Measurements from ENCODE around the gene RARG.
A peak's percentile ranks its signal among the peaks of the same experiment; 100 is the strongest.

Gene RARG

DNA sequence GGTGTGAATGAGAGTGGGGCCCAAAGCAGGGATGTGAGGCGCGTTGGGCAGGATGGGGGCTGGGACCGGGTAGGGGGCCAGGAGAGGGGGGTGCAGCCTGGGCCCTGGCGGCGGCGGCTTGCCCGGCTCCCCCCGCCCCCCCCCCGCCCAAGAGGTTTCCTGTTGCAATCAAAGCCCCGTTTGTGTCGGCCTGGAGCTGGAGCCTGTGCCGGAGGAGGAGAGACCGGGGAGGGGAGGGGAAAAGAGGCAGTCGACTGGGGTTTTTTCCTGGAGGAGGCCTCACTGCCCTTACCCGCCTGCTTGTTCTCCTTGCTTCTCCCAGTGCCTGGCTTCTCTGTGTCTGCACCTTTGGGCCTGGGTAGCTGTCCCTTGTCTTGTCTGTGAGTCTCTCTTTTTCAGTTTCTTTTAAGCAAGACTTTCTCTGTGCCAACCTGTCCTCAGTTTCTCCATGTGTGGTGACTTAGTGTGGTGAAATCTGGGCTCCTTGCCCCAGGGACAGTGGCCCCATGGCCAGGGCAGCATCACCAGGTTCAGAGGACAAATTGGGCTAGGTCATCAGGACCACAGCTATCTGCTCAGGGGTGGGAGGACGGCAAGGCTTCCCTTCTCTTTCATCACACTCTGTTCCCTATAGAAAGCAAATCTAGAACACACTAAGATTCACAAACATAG is 8.5 kb downstream of the RARG start:
- no peak for DNase-seq (ENCODE audit: low spot score)

DNA sequence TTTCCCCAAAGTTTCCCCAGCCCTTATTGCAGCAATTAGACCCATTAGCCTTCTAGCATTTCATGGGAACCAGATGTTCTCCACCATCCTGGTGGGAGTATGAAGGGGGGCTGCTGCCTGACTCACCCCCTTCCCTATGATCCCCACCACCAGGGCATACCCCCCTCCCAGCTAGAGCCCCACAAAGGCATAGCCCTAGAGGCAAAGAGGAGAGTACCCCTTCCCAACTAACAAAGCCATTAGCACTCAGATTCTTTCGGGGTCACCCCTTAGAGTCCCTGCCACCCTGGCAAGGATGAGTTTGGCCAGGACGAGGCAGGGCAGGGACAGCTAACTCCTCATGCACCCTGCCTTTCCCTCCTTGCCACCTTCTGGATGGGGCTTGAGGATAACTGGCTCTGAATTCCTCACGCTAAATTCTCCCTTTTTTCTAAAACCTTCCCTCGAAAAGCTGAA is 9.2 kb downstream of the RARG start:
- DNase-seq (ENCODE audit: low spot score), result no peak

DNA sequence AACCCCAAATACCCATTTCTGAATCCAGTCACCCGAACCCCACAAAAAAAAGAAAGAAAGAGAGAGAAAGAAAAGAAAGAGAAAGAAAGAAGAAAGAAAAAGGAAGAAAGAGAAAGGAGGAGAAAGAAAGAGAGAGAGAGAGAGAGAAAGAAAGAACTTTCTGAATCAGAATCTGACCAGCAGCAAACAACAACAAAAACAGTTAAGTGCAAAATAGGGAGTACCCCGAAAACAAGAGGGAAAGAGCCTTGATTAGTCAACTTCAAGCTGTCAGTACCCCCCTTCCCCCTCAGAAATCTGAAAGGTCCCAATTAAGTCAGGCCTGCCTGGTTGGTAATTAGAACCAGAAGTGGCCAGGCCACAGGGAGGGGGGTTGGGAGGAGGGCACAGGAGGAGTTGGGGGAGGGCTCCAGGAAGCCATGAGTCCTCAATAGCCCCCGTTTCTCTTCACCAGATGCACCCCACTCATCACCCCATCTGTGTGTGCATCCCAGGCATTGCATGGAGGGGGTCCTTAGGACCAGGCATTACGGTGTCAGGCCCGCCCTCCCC is 9.8 kb downstream of the RARG start:
- DNase-seq (ENCODE audit: low spot score), result no peak

DNA sequence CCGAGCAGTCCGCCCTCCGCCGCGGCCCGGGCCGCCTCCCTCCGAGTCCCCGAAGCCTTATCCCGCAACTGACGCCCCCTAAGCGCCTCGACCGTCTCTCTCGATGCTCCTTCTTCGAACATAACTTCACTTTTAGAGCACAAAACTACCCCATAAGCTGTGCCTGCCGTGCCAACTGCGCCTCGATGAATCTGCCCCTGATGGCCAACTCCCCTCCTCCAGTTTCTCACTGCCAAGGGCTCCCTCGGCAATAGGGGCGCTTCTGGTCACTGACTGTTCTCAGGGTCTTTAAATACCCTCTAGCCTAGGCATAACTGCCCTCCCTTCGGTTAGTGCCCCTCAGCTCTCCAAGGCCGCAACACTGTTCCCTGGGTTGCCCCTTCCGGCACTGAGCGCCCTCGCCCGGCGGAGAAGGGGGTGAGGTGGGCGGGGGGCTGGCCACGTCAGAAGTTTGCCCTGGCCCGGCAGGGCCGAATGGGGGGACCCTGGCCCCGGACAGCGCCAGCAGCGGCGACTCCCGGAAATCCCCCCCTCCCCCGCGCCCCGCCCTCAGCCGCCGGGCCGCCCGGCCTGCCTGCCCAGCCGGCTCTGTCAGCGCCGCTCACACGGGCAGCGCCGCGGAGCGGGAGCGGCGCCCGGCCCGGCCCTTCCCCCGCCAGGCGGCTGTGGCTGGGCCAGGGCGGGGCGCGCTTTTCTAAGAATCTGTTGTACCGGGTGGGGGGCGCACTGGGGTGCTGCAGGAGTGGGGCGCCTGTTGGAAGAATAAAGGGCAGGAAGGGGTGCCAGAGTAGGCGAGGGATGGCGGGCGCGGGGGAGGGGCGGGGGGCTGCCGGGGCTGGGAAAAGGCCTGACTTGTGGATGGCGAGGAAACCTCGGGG is 10.6 kb downstream of the RARG start:
- DNase-seq (ENCODE audit: low spot score), result peak; percentile 41

DNA sequence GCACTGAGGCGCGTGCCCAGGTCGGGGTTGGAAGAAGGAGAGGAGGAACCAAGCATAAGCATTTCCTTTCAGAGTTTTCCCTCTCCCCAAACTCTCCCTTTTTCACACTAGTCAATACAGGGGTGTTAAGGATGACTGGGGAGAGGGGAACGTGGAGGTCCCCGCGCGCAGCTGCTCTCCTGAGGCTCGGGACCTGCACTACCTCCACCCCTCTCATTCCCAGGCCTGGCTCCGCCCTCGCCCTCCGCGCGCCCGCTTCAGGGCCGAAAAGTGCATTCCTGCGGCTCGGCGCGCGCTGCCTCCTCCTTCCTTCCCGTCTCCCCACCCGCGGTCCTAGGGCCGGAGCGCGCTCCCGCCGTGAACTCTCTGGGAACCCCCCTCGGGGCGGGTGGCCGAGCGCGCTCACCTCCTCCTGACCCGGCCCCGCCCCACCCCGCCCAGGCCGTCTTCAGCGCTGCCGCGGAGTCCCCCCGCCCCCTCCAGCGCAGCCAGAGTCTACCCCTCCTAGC is 11.3 kb downstream of the RARG start:
- DNase-seq (ENCODE audit: low spot score), result peak; percentile 31

DNA sequence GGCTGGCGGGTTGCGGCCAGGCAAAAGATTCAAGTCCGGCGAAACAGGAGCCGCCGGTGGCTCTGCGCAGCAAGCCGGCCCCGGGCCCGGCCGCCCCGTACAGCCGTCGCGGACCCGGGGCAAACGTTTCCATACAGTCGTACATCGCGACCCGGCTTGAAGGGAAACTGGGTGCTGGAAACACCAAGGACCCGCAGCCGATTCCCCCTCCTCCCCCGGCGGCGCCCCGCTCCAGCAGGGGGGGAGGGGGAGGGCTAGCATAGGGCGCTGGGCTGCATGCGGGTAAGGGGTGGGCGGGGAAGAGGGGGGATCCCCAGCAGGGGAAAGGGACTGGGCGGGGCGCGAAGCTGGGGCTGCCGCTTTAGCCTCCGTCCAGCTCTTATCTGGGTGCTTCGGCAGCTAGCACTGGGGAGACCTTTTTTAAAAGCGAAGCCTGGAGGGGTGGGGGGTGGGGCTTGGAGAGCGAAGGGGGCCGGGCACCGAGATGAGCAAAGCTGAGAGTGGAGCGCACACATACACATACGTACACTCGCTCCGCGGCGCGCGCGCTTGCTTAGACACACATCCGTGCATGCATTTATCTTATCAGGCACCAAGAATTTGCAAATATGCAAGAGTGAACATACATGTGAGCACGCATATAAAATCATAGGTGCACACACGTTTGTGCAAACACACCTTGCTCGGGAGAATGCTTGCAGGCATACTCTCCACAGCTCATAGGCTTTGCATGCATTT is 11.9 kb downstream of the RARG start:
- DNase-seq (ENCODE audit: low spot score), result peak; percentile 23

DNA sequence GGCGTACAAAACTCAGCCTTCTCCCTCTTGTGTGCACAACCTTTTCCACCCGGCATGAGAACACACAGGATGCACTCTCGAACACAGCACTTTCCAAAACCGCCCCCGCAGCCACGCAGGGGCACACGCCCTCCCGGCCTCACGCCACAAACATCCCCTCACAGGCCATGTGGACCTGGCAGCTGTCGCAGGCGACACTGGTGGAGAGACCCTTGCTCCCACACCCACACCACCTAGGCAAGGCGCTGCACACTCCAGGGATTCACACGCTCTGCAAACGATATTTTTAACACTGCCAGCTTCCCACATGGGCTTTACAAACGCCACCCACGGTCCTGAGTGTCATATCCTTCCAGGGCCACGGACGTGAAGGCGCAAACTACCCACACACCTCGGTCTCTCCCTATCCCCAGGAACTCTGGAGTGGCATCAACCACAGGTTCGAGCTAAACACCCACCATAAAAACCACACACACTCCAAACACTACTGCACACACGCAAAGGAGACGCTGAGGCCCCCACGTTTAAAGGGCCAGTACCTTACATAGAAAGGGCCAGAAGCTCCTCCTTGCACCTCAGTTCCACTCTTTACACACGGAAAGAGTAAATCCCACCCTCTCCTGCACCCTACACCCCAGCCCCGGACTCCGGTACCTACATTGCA is 12.6 kb downstream of the RARG start:
- no peak for DNase-seq (ENCODE audit: low spot score)

DNA sequence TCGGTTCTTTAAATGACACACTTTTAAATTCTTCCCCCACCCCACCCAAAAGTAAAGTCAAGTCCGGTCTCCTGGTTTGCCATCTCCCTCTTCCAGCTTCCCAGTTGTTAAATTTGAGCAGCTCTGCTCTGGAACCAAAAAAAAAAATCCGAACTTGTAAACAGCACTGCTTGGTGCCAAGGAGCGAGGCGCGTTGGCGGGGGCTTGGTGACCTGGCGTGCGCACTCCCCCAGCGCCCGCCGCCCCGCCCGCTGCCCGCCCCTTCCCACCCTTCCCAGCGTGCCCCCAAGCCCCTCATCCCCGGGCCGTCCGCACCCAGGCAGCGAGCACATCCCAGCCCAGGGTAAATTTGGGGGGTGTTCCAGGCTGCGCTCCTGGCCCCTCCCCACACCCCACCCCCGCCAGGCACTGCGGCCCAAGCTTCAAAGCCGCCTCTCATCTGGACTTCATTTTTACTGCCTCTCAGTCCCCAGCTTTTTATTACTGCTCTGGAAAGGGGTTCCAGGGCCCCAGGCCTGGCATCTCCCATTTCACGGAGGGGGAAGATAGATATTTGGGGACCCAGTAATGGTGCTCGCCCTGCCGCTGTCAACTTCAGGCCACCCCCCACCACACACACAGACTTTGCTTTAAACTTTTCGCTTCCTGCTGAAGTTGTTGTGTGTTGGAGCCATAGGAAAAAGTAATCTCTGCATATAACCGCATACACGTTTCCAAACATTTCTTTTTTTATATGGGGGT is 13.3 kb downstream of the RARG start:
- DNase-seq (ENCODE audit: low spot score), result no peak

DNA sequence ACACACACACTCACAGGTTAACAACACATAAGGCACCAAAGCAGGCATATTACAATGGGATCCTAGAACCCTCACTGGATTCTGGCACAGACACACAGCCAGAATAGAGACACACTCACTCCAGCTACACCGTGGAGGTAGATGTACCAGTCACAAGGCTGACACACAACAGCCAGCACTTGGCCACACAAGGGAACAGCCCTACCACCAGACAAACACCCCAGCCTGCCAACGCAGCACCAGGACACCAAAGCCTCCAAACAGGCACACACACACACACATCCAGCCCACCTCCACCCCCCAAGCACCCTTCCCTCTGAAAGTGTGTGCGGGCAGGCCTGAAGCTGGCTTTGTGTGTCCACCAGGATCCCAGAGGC is 14.1 kb downstream of the RARG start:
- DNase-seq (ENCODE audit: low spot score), result no peak

DNA sequence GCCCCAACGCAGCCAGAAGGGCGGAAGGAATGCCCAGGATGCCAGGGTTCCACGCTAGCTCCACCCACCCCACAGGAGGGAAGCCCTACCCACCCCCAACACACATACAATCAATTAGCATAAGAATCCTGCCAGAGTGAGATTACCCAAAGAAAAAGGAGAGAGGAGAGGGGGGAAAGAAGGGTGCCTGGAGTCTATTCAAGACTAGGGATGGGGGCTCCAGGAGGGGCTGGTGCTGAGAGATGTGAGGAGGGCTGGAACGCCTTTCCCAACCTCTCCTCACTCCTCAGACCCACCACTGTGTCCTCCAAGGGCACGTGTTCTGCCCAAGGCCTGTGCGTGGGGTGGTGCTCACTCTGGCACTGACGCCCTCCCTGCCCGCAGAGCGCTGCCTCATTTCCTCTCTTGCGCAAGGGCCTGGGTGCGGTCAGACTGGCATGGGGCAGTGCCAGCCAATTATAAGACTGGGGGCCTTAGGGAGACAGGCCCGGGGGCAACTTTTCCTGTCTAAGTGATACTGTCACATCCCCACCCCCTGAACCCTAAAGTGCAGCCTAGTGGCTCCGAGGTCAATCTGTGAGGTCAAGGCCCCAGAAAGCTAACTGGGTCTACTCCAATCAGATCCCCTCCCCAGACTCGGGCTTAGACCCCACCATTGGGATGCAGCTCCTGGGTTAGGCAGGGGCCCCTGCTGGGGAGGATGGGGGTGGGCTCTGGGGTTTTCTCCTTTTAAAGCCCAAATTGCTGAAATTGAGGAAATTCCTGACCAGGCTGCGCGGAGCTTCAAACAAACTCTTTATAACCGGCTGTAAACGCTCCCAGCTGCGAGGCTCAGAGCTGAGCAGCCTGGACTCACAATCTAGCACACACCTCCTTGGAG is 14.7 kb downstream of the RARG start:
- peak; percentile 34 for DNase-seq (ENCODE audit: low spot score)

DNA sequence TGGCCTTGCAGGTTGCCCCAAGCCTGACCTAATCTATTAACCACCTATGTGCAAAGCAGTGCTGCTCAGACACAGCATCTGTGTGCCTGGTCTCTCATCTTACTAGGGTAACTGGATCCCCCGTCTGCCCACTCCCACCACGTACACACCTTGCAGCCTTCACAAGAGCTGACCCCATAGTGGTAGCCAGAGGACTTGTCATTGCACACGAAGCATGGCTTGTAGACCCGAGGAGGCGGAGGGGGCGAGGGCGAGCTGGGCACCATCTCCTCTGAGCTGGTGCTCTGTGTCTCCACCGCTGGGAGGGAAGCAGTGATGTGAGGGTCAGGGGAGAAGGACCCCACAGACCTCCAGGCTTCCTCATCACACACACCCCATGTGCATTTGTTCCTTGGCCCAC is 16.5 kb downstream of the RARG start:
- DNase-seq (ENCODE audit: low spot score), result no peak

DNA sequence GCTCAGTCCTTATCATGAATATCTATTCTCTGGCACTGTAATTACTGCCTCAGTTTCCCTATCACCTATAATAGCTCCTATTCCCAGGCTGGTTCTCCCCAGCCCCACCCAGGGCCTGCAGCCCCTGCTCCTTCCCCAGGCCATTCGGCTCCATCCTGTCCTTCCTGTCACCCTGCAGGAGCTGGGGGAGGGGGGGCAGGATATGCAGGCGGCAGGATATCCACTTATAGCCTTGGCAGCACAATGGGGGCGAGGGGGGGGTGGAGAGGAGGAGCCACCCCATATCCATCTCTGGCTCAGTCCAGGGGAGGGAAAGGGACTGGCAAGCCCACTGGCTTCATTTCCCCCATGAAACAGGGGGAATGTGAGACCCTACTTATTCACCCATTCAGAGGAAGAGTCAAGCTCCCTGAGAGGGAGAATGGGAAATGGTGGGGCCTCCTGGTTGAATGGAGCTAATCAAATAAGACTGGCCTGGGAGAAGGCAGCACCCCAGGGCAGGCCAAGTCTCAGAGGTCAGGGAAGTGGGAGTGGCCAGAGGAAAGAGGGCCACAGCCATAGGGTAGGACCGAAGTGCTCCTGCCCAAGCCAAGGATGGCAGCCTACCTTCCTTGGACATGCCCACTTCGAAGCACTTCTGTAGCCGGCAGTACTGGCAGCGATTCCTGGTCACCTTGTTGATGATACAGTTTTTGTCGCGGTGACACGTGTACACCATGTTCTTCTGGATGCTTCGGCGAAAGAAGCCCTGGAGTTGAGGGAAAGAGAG is 17.1 kb downstream of the RARG start:
- no peak for DNase-seq (ENCODE audit: low spot score)

DNA sequence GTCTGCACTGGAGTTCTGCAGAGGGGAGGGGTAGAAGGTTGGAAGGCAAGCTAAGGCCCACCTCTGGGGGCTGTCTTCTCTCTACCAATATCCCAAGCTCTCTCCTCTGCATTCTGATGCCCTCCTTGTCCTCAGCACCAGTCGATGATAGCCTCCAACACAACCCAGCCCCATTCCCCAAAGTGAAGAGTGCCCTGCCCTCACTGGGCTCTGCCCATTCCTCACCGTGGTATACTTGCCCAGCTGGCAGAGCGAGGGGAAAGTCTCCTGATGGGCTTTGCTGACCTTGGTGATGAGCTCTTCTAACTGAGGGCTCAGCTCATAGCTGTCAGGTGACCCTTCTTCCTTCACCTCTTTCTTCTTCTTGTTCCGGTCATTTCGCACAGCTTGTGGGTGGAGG is 17.8 kb downstream of the RARG start:
- DNase-seq (ENCODE audit: low spot score), result no peak

DNA sequence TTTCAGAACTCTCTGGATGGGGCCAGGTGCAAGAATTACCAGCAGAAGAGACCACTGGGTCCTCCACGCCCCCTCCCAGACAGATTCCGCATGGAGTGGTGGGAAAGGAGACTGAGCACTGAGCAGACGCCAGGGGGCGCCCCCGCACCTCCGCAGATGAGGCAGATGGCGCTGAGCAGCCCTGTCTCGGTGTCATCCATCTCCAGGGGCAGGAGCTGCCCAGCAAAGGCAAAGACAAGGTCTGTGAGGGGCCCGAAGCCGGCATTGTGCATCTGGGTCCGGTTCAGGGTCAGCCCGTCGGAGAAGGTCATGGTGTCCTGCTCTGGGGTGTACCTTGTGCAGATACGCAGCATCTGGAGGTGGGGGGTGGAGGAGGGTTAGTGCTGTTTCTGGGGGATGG is 18.7 kb downstream of the RARG start:
- peak; percentile 80 for DNase-seq (ENCODE audit: low spot score)

DNA sequence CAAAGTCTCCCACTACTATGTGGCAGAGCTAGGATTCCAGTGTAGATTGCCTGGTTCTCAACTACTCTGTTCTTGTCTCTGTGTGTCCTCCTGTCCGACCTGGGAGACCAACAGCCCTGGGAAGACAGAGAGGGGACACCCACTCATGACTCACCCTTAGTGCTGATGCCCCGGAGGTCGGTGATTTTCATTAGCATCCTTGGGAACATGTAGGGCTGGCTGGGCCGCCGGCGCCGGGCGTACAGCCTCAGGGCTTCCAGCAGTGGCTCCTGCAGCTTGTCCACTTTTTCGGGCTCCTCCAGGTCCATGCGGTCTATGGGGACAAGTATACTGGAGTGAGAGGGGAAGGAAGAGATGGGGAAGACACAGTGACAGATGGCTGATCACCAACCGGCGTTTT is 19.1 kb downstream of the RARG start:
- DNase-seq (ENCODE audit: low spot score), result no peak

DNA sequence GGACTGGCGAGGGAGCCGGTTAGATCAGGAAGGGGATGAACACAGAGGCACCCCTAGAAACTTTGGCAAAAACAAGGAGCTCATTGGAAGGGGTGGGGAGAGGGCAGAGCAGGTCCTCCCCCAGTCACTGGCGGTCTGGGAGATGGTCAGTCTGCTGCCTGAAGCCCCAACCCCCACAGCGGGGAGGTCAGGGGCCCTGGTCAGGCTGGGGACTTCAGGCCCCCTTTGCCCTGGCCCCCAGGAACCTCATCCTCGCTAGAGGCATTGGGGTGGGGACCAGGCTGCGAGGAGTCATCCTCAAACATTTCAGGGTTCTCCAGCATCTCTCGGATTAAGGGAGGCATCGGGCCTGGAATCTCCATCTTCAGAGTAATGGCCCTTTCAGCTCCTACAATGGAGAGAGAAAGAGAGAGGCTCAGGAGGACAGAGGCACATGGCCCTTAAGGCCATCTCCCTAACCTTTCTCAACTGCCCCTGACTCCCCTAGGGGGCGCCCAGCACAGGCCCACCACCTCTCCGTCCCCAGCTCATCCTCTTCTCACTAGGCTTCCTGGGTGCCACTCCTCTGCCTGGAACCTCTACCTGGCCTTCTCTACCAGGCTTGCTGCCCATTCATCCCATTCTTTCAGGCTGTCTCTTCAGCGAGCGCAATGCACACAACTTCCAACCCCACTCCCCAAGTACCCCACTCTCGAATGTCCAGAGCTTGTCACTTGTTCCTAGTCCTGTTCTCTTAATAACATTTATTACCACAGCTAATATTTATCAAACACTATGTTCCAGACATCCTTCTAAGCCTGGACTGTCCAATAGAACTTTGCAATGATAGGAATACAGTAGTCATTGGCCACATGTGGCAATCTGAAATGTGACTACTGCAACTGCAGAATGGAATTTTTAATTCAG is 20.3 kb downstream of the RARG start:
- no peak for DNase-seq (ENCODE audit: low spot score)

DNA sequence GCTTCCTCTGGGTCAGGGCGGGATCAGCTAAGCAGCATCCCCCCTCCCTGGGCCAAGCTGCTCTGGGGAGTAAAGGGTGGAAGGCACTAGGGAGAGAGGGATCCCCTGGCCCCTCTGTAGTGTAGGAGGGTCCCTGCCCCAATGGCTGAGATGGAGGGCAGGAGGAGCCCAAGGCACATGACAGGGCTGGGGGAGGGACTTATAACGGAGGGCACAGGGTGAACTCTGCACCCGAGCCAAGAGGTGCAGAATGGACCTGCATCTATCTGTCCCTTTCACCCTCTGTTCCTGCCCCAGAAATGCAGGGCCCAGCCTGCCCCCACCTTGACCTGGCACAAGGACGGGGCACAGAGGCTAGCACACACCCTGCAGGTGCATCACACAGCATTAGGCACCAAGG is 21.2 kb downstream of the RARG start:
- no peak for DNase-seq (ENCODE audit: low spot score)

DNA sequence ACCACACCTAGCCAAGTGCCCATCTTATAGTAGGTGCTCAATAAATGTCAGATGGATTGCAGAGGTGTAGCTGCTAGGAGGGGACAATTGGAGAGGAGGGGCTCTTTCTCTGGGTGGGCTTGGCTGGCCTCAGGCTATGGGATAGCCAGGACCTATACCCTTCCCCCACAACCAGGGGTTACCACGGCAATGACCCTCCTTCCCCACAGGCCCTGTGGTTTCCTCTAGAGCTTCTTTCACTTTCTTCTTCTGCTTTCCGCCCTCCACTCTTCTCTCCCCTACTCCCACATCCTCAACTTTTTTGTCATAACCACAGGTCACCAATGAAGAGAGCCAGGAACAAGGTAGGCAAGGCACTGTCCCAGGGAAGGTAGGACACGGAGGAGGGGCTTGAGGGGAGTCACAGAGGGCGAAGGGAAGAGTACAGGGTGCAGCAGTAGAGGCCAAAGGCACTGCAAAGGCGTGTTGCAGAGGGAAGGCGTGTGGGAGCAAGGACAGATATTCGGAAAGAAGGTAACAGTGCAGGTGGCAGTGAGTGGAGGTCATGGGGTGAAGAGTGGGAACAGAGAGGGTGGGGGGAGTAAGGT is 23.0 kb downstream of the RARG start:
- no peak for DNase-seq (ENCODE audit: low spot score)

Measured in hematopoietic multipotent progenitor cell treated with erythropoietin and hydrocortisone succinate and interleukin-3 and kit ligand, for 15 days (in vitro differentiated cells).